Body of pancreas (tissue), 4 donors: Measurements from ENCODE around the gene PDK4.

Source experiments
- CTCF ChIP-seq, 7 experiments: fragments of 450-650 bp in 4 of 7; fragments of 200-600 bp in 3 of 7; sonication (generic) in 3 of 7; IDR thresholded peaks; one replicate each; pipeline ENCODE4 v1.5.1; 2016 to 2019; ENCODE audit warnings: antibody characterized with exemption in 7 of 7
- POLR2A ChIP-seq, 3 donors: fragments of 450-650 bp; IDR thresholded peaks; one replicate each; pipeline ENCODE4 v1.6.1; 2016; ENCODE audit warnings: antibody characterized with exemption in 3 of 3, mild to moderate bottlenecking in 2 of 3

GRCh38 chr7:95544171-95544570, 52.1 kb downstream of the PDK4 start:
- TF ChIP-seq CTCF (IDR thresholded peaks at IDR 0.05) (no peak), POLR2A (IDR thresholded peaks at IDR 0.05) (no peak)
